OCI-LY7 (cell line): ENCODE measurements around the gene LRRC75B. TPM values are rescaled to one million over a fixed set of nuclear protein-coding genes. Genes with fewer than 3 reads are reported as not detected.

Experiments used
- BruUV-seq: library from RNA; stranded (reverse); fragments of 400-500 nt; replicated peaks from 2 replicates; lab custom pipeline; 2021; lab: Mats Ljungman, UMichigan
- CTCF ChIA-PET: fragments of 300-600 bp; sonication (Branson Sonifier 250); formaldehyde crosslinking; loops from one replicate; lab custom pipeline; 2022; ENCODE audit warnings: antibody characterized with exemption; ENCODE audit not compliant: unreplicated experiment; lab: Charles Lee
- POLR2A ChIA-PET: fragments of 300-600 bp; sonication (Branson Sonifier 250); formaldehyde crosslinking; loops from one replicate; lab custom pipeline; 2022; ENCODE audit warnings: antibody characterized with exemption; lab: Charles Lee
- DNase-seq: peaks from one replicate; pipeline ENCODE4 v3.0.0-alpha.2; 2015; ENCODE audit warnings: low spot score
- H2AFZ ChIP-seq: fragments of 200-600 bp; sonication (generic), shearing (Covaris generic); 2 replicates; pipeline ENCODE4 v1.6.1; 2014; ENCODE audit warnings: mild to moderate bottlenecking, antibody characterized with exemption, low read length, moderate library complexity
- H3K27ac ChIP-seq: fragments of 200-600 bp; sonication (generic); 2 replicates; pipeline ENCODE4 v1.5.1; 2014; ENCODE audit warnings: mixed run types, low read depth, mild to moderate bottlenecking, moderate library complexity, low read length, inconsistent platforms; ENCODE audit not compliant: poor library complexity, severe bottlenecking
- H3K36me3 ChIP-seq: fragments of 200-600 bp; sonication (generic); 2 replicates; pipeline ENCODE4 v1.6.1; 2014; ENCODE audit warnings: mild to moderate bottlenecking, antibody characterized with exemption, low read length, moderate library complexity, mixed read lengths; ENCODE audit not compliant: insufficient read depth
- H3K4me1 ChIP-seq: fragments of 200-600 bp; sonication (generic); 2 replicates; pipeline ENCODE4 v1.5.1; 2014; ENCODE audit warnings: mild to moderate bottlenecking, low read length; ENCODE audit not compliant: insufficient read depth, poor library complexity, severe bottlenecking
- H3K4me2 ChIP-seq: fragments of 200-600 bp; sonication (generic); 2 replicates; pipeline ENCODE4 v1.6.1; 2014; ENCODE audit warnings: mild to moderate bottlenecking, low read length
- H3K4me3 ChIP-seq: fragments of 200-600 bp; sonication (generic); 2 replicates; pipeline ENCODE4 v1.5.1; 2014; ENCODE audit warnings: mild to moderate bottlenecking, low read depth, low read length; ENCODE audit not compliant: poor library complexity, severe bottlenecking
- H3K79me2 ChIP-seq: fragments of 200-600 bp; sonication (generic); 2 replicates; pipeline ENCODE4 v1.6.1; 2016; ENCODE audit warnings: low read depth, mild to moderate bottlenecking, low read length, moderate library complexity, mixed read lengths; ENCODE audit not compliant: insufficient read depth
- H3K9me2 ChIP-seq: fragments of 200-600 bp; sonication (generic); 2 replicates; pipeline ENCODE4 v1.6.1; 2016; ENCODE audit warnings: mild to moderate bottlenecking, low read length, mixed read lengths; ENCODE audit not compliant: insufficient read depth
- H3K9me3 ChIP-seq: fragments of 200-600 bp; sonication (generic); 2 replicates; pipeline ENCODE4 v1.6.1; 2014; ENCODE audit warnings: mild to moderate bottlenecking, mixed run types, low read length, mixed read lengths
- H4K20me1 ChIP-seq: fragments of 200-600 bp; sonication (generic); 2 replicates; pipeline ENCODE4 v1.6.1; 2014; ENCODE audit warnings: mild to moderate bottlenecking, antibody characterized with exemption, low read length, moderate library complexity, mixed read lengths; ENCODE audit not compliant: insufficient read depth
- CTCF ChIP-seq: fragments of 200-600 bp; sonication (generic); conservative IDR thresholded peaks from 2 replicates; pipeline ENCODE4 v1.5.1; 2014; ENCODE audit warnings: mild to moderate bottlenecking, antibody characterized with exemption, low read length, moderate library complexity, mixed read lengths
- EZH2phosphoT487 ChIP-seq: fragments of 200-600 bp; sonication (generic); IDR thresholded peaks from 2 replicates; pipeline ENCODE4 v1.6.1; 2018; ENCODE audit warnings: low read depth, borderline replicate concordance, mild to moderate bottlenecking, mixed run types, antibody characterized with exemption, low read length, moderate library complexity, mixed read lengths
- intact Hi-C: fragments of 100-400 bp; cut with micrococcal nuclease; formaldehyde crosslinking; loops from one replicate; pipeline ENCODE4 v1.10.0; 2022; ENCODE audit not compliant: unreplicated experiment
- total RNA-seq, 2 experiments: library from RNA; depleted of rRNA in 1 of 2; stranded (reverse); fragments of >200 nt in 1 of 2; shearing (Covaris generic) in 1 of 2; gene quantifications; 2 replicates each; pipeline ENCODE4 v1.2.3, GENCODE V29; 2014 to 2022

Gene LRRC75B
- total RNA-seq, 2 experiments from 2014 or later = not detected

DNA sequence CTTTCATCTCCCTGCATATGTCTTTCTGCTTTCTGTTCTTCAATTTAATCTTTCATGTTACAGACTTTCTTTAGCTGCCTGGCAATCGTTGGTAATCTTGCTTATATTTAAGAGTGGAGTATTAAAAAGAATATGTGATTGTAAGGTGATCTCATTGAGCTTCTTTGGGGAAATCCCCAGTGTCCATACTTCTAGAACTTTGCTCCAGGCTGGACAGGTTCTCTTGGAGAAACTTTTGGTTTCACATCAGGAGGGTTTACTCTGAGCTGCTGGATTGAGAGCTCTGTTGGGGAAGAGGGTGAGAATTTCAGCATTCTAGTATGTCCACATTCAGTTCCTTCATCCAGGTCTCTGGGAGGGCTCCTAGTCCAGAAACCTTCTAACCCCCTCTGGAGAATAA is 16.1 kb downstream of the LRRC75B start:
- intact Hi-C loops = no loop called here
- TF ChIP-seq EZH2phosphoT487 (no peak), CTCF (no peak)
- Histone ChIP-seq H3K9me2 (no peaks in the 10 kb centered on the region), H4K20me1 (no peaks in the 10 kb centered on the region), H3K36me3 (peaks cover 43% of the 10 kb centered on the region), H3K4me2 (no peak overlapping the region), H3K4me3 (no peak overlapping the region), H3K79me2 (no peaks in the 10 kb centered on the region), H3K9me3 (no peaks in the 10 kb centered on the region), H3K4me1 (no peaks in the 10 kb centered on the region), H3K27ac (no peak overlapping the region), H2AFZ (no peak overlapping the region)
- no TSS peak for BruUV-seq
- POLR2A ChIA-PET = no interaction called here
- no peak for DNase-seq
- CTCF ChIA-PET = no interaction called here

- POLR2A ChIA-PET = no interaction called here
- Histone ChIP-seq H3K4me1 (no peaks in the 10 kb centered on the region), H3K4me3 (no peak overlapping the region), H3K27ac (no peak overlapping the region), H3K9me2 (no peaks in the 10 kb centered on the region), H3K4me2 (no peak overlapping the region), H2AFZ (no peak overlapping the region), H3K79me2 (peaks cover 8% of the 10 kb centered on the region), H3K36me3 (peaks cover 85% of the 10 kb centered on the region), H4K20me1 (no peaks in the 10 kb centered on the region), H3K9me3 (no peaks in the 10 kb centered on the region)
- CTCF ChIA-PET = no interaction called here
- intact Hi-C loops = no loop called here
- TF ChIP-seq EZH2phosphoT487 (no peak), CTCF (no peak)
- no peak for DNase-seq
- BruUV-seq = no TSS peak
These were observed 21.6 kb downstream of the LRRC75B start for GRCh38 chr22:24571266-24571665.

DNA sequence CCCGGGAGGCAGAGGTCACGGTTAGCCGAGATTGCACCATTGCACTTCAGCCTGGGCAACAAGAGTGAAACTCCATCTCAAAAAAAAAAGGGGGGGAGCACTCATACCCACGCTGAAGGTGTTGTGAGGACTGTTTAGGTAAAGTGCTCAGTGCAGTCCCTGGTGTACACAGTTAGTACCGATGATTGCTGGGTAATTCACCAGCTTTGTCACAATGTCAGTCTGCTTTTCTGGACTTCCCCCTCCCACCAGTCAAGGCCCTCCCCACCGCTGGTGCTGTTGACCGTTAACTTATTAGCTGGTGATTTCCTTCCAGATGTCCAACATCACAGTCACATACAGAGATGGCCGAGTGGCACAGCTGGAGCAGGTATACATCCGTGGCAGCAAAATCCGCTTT is 25.2 kb downstream of the LRRC75B start:
- POLR2A ChIA-PET = no interaction called here
- BruUV-seq = no TSS peak
- intact Hi-C loops = no loop called here
- peaks cover 15% of the 10 kb centered on the region; the same call in 1 of the 2 replicates for H4K20me1 ChIP-seq
- no peak overlapping the region for H2AFZ ChIP-seq
- peaks cover 94% of the 10 kb centered on the region for H3K36me3 ChIP-seq
- CTCF ChIA-PET = no interaction called here
- DNase-seq = no peak
- TF ChIP-seq CTCF (no peak), EZH2phosphoT487 (no peak)
- no peaks in the 10 kb centered on the region for H3K4me1 ChIP-seq
- H3K79me2 ChIP-seq = peaks cover 44% of the 10 kb centered on the region
- no peaks in the 10 kb centered on the region for H3K9me2 ChIP-seq
- H3K4me3 ChIP-seq = no peak overlapping the region
- H3K4me2 ChIP-seq = no peak overlapping the region
- H3K27ac ChIP-seq = no peak overlapping the region
- no peaks in the 10 kb centered on the region for H3K9me3 ChIP-seq
